AG09319 (cell line): Measurements from ENCODE around the gene RHOBTB1.
"Not testable (repeated sequence)": the region's sequence is repeated elsewhere in the genome, so short reads cannot be mapped to it uniquely, and the experiment has no call there.

Experiments used
- DNase-seq: peaks from one replicate; pipeline ENCODE4 v3.0.0-alpha.2; 2010; ENCODE audit warnings: low read depth; ENCODE audit errors: extremely low read depth
- CTCF ChIP-seq: IDR thresholded peaks from 2 replicates; pipeline ENCODE4 v1.5.1; 2011; ENCODE audit warnings: low read depth, mild to moderate bottlenecking, inconsistent platforms, low read length, moderate library complexity

Gene RHOBTB1

GRCh38 chr10:60974463-60975149 is 30.6 kb upstream of the RHOBTB1 start:
- no peak for DNase-seq
- TF ChIP-seq CTCF: no peak

GRCh38 chr10:60973086-60973485 is 29.1 kb upstream of the RHOBTB1 start:
- no peak for DNase-seq
- TF ChIP-seq CTCF: no peak

GRCh38 chr10:60972181-60972580 is 28.2 kb upstream of the RHOBTB1 start:
- not testable (repeated sequence) for DNase-seq

- DNase-seq: no peak
- no peak for TF ChIP-seq CTCF
These were observed 26.5 kb upstream of the RHOBTB1 start for GRCh38 chr10:60970526-60970925.

- TF ChIP-seq CTCF: no peak
- DNase-seq: no peak
These were observed 24.5 kb upstream of the RHOBTB1 start for GRCh38 chr10:60968504-60968903.

- DNase-seq: no peak
- TF ChIP-seq CTCF: no peak
These were observed 24.0 kb upstream of the RHOBTB1 start for GRCh38 chr10:60967854-60968484.

- DNase-seq: no peak
- TF ChIP-seq CTCF: no peak
These were observed 23.3 kb upstream of the RHOBTB1 start for GRCh38 chr10:60967260-60967659.

- no peak for TF ChIP-seq CTCF
- DNase-seq: no peak
These were observed 21.7 kb upstream of the RHOBTB1 start for GRCh38 chr10:60965696-60966095.
